ENCODE data around the gene ARMC9. TPM values are rescaled to one million over a fixed set of nuclear protein-coding genes. Genes with fewer than 3 reads are reported as not detected.

ARMC9 gene
- total and polyA plus RNA-seq, 8 donors = 11.4 to 40.6 (median 13.9) TPM

GRCh38 chr2:231355508-231356465 is 157.4 kb downstream of the ARMC9 start:
- no peak overlapping the region for H3K27ac ChIP-seq
- H3K4me1 ChIP-seq = peaks cover 0 to 3% of the 10 kb centered on the region in 2 donors
- TF ChIP-seq CTCF (IDR thresholded peaks at IDR 0.05) = no peak
- no peaks in the 10 kb centered on the region for H3K27me3 ChIP-seq
- intact Hi-C loops (cut with DNase I) = no loop called here
- ATAC-seq (no peak), DNase-seq (no peak)
- no peak overlapping the region for H3K4me3 ChIP-seq
- H3K36me3 ChIP-seq = peaks cover 0 to 7% of the 10 kb centered on the region in 2 donors
- no peaks in the 10 kb centered on the region for H3K9me3 ChIP-seq

GRCh38 chr2:231356466-231356844 is 158.0 kb downstream of the ARMC9 start:
- H3K36me3 ChIP-seq = peaks cover 0 to 9% of the 10 kb centered on the region in 2 donors
- no peak overlapping the region for H3K27ac ChIP-seq
- ATAC-seq = no peak
- no peak overlapping the region for H3K4me3 ChIP-seq
- H3K27me3 ChIP-seq = no peaks in the 10 kb centered on the region
- peaks cover 0 to 8% of the 10 kb centered on the region in 2 donors for H3K4me1 ChIP-seq
- intact Hi-C loops (cut with DNase I) = no loop called here
- no peaks in the 10 kb centered on the region for H3K9me3 ChIP-seq
- DNase-seq = no peak
- no peak for TF ChIP-seq CTCF (IDR thresholded peaks at IDR 0.05)

GRCh38 chr2:231357048-231357447 is 158.6 kb downstream of the ARMC9 start:
- peaks cover 0 to 13% of the 10 kb centered on the region in 2 donors for H3K36me3 ChIP-seq
- H3K4me3 ChIP-seq = no peak overlapping the region
- TF ChIP-seq CTCF (IDR thresholded peaks at IDR 0.05) = no peak
- H3K27me3 ChIP-seq = no peaks in the 10 kb centered on the region
- intact Hi-C loops (cut with DNase I) = no loop called here
- H3K9me3 ChIP-seq = no peaks in the 10 kb centered on the region
- ATAC-seq (no peak), DNase-seq (no peak)
- peaks cover 0 to 14% of the 10 kb centered on the region in 2 donors for H3K4me1 ChIP-seq
- H3K27ac ChIP-seq = no peak overlapping the region

GRCh38 chr2:231357931-231358330 is 159.5 kb downstream of the ARMC9 start:
- Histone ChIP-seq H3K4me3 (no peak overlapping the region), H3K36me3 (peaks cover 0 to 15% of the 10 kb centered on the region in 2 donors), H3K4me1 (peaks cover 0 to 23% of the 10 kb centered on the region in 2 donors), H3K27me3 (no peaks in the 10 kb centered on the region), H3K9me3 (no peaks in the 10 kb centered on the region), H3K27ac (no peak overlapping the region)
- no peak for DNase-seq
- intact Hi-C loops (cut with DNase I) = no loop called here
- TF ChIP-seq CTCF (IDR thresholded peaks at IDR 0.05) = no peak
- ATAC-seq = no peak

GRCh38 chr2:231359441-231359840 is 161.0 kb downstream of the ARMC9 start:
- intact Hi-C loops (cut with DNase I) = no loop called here

More at GRCh38 chr2:231359441-231359840, 161.0 kb downstream of the ARMC9 start:
- H3K27ac ChIP-seq = no peak overlapping the region
- H3K27me3 ChIP-seq = no peaks in the 10 kb centered on the region
- H3K4me3 ChIP-seq = no peak overlapping the region
- ATAC-seq = no peak
- no peak for DNase-seq
- TF ChIP-seq CTCF (IDR thresholded peaks at IDR 0.05) = no peak
- H3K9me3 ChIP-seq = no peaks in the 10 kb centered on the region
- peaks cover 0 to 19% of the 10 kb centered on the region in 2 donors for H3K36me3 ChIP-seq
- H3K4me1 ChIP-seq = peaks cover 0 to 26% of the 10 kb centered on the region in 2 donors
